ENCODE measurements around the gene DSCAML1. TPM values are rescaled to one million over a fixed set of nuclear protein-coding genes. Genes with fewer than 3 reads are reported as not detected.

Gene DSCAML1
- total and polyA plus RNA-seq, 2 donors = 0.32 to 0.47 TPM

- no peak overlapping the region for H3K27ac ChIP-seq (ENCODE audit: low read depth in 1 of 2, low read length in 1 of 2)
- H3K4me1 ChIP-seq (ENCODE audit: control insufficient read depth in 2 of 2, insufficient read depth in 2 of 2, low read length in 2 of 2) = no peaks in the 10 kb centered on the region
- H3K36me3 ChIP-seq (ENCODE audit: control insufficient read depth in 2 of 2, insufficient read depth in 2 of 2, low read length in 1 of 2) = no peaks in the 10 kb centered on the region
- no peak overlapping the region for H3K4me3 ChIP-seq (ENCODE audit: low read length in 2 of 2)
- H3K27me3 ChIP-seq (ENCODE audit: control insufficient read depth in 2 of 2, insufficient read depth in 1 of 2, low read length in 1 of 2) = peaks cover 0 to 2% of the 10 kb centered on the region in 2 donors
- H3K9me3 ChIP-seq (ENCODE audit: control insufficient read depth in 2 of 2, insufficient read depth in 1 of 2, low read length in 1 of 2) = no peaks in the 10 kb centered on the region
- no peak for DNase-seq (ENCODE audit: low read depth in 6 of 9, low spot score in 9 of 9)
- WGBS = 79% methylated on average over 3 of the region's 3 CpGs
These were observed 108.7 kb downstream of the DSCAML1 start for GRCh38 chr11:117688255-117688797.

GRCh38 chr11:117687776-117688175, 109.2 kb downstream of the DSCAML1 start:
- no peak for DNase-seq (ENCODE audit: low read depth in 6 of 9, low spot score in 9 of 9)
- H3K27me3 ChIP-seq (ENCODE audit: control insufficient read depth in 2 of 2, insufficient read depth in 1 of 2, low read length in 1 of 2) = peaks cover 0 to 2% of the 10 kb centered on the region in 2 donors
- no peak overlapping the region for H3K27ac ChIP-seq (ENCODE audit: low read depth in 1 of 2, low read length in 1 of 2)
- H3K4me3 ChIP-seq (ENCODE audit: low read length in 2 of 2) = no peak overlapping the region
- no peaks in the 10 kb centered on the region for H3K4me1 ChIP-seq (ENCODE audit: control insufficient read depth in 2 of 2, insufficient read depth in 2 of 2, low read length in 2 of 2)
- no peaks in the 10 kb centered on the region for H3K36me3 ChIP-seq (ENCODE audit: control insufficient read depth in 2 of 2, insufficient read depth in 2 of 2, low read length in 1 of 2)
- no peaks in the 10 kb centered on the region for H3K9me3 ChIP-seq (ENCODE audit: control insufficient read depth in 2 of 2, insufficient read depth in 1 of 2, low read length in 1 of 2)
- WGBS = 93% methylated on average over 6 of the region's 6 CpGs

- no peaks in the 10 kb centered on the region for H3K9me3 ChIP-seq (ENCODE audit: control insufficient read depth in 2 of 2, insufficient read depth in 1 of 2, low read length in 1 of 2)
- H3K36me3 ChIP-seq (ENCODE audit: control insufficient read depth in 2 of 2, insufficient read depth in 2 of 2, low read length in 1 of 2) = no peaks in the 10 kb centered on the region
- no peak for DNase-seq (ENCODE audit: low read depth in 6 of 9, low spot score in 9 of 9)
- no peaks in the 10 kb centered on the region for H3K4me1 ChIP-seq (ENCODE audit: control insufficient read depth in 2 of 2, insufficient read depth in 2 of 2, low read length in 2 of 2)
- no peak overlapping the region for H3K4me3 ChIP-seq (ENCODE audit: low read length in 2 of 2)
- H3K27ac ChIP-seq (ENCODE audit: low read depth in 1 of 2, low read length in 1 of 2) = no peak overlapping the region
- H3K27me3 ChIP-seq (ENCODE audit: control insufficient read depth in 2 of 2, insufficient read depth in 1 of 2, low read length in 1 of 2) = peaks cover 0 to 2% of the 10 kb centered on the region in 2 donors
- 87% methylated on average over 3 of the region's 3 CpGs for WGBS
These were observed 110.3 kb downstream of the DSCAML1 start for GRCh38 chr11:117686711-117687110.

GRCh38 chr11:117685566-117685965, 111.5 kb downstream of the DSCAML1 start:
- Histone ChIP-seq H3K9me3 (ENCODE audit: control insufficient read depth in 2 of 2, insufficient read depth in 1 of 2, low read length in 1 of 2) (no peaks in the 10 kb centered on the region), H3K4me3 (ENCODE audit: low read length in 2 of 2) (no peak overlapping the region), H3K27ac (ENCODE audit: low read depth in 1 of 2, low read length in 1 of 2) (no peak overlapping the region), H3K4me1 (ENCODE audit: control insufficient read depth in 2 of 2, insufficient read depth in 2 of 2, low read length in 2 of 2) (no peaks in the 10 kb centered on the region), H3K27me3 (ENCODE audit: control insufficient read depth in 2 of 2, insufficient read depth in 1 of 2, low read length in 1 of 2) (peaks cover 0 to 2% of the 10 kb centered on the region in 2 donors), H3K36me3 (ENCODE audit: control insufficient read depth in 2 of 2, insufficient read depth in 2 of 2, low read length in 1 of 2) (no peaks in the 10 kb centered on the region)
- WGBS = 96% methylated on average over 6 of the region's 6 CpGs
- DNase-seq (ENCODE audit: low read depth in 6 of 9, low spot score in 9 of 9) = no peak

- Histone ChIP-seq H3K4me1 (ENCODE audit: control insufficient read depth in 2 of 2, insufficient read depth in 2 of 2, low read length in 2 of 2) (no peaks in the 10 kb centered on the region), H3K9me3 (ENCODE audit: control insufficient read depth in 2 of 2, insufficient read depth in 1 of 2, low read length in 1 of 2) (no peaks in the 10 kb centered on the region), H3K27me3 (ENCODE audit: control insufficient read depth in 2 of 2, insufficient read depth in 1 of 2, low read length in 1 of 2) (peaks cover 0 to 5% of the 10 kb centered on the region in 2 donors), H3K4me3 (ENCODE audit: low read length in 2 of 2) (no peak overlapping the region), H3K27ac (ENCODE audit: low read depth in 1 of 2, low read length in 1 of 2) (no peak overlapping the region), H3K36me3 (ENCODE audit: control insufficient read depth in 2 of 2, insufficient read depth in 2 of 2, low read length in 1 of 2) (no peaks in the 10 kb centered on the region)
- WGBS = 96% methylated on average over 4 of the region's 4 CpGs
- no peak for DNase-seq (ENCODE audit: low read depth in 6 of 9, low spot score in 9 of 9)
These were observed 112.3 kb downstream of the DSCAML1 start for GRCh38 chr11:117684731-117685130.

- Histone ChIP-seq H3K36me3 (ENCODE audit: control insufficient read depth in 2 of 2, insufficient read depth in 2 of 2, low read length in 1 of 2) (no peaks in the 10 kb centered on the region), H3K4me1 (ENCODE audit: control insufficient read depth in 2 of 2, insufficient read depth in 2 of 2, low read length in 2 of 2) (no peaks in the 10 kb centered on the region), H3K27me3 (ENCODE audit: control insufficient read depth in 2 of 2, insufficient read depth in 1 of 2, low read length in 1 of 2) (peaks cover 0 to 5% of the 10 kb centered on the region in 2 donors), H3K9me3 (ENCODE audit: control insufficient read depth in 2 of 2, insufficient read depth in 1 of 2, low read length in 1 of 2) (no peaks in the 10 kb centered on the region), H3K4me3 (ENCODE audit: low read length in 2 of 2) (no peak overlapping the region), H3K27ac (ENCODE audit: low read depth in 1 of 2, low read length in 1 of 2) (no peak overlapping the region)
- DNase-seq (ENCODE audit: low read depth in 6 of 9, low spot score in 9 of 9) = no peak
- WGBS = 42% methylated on average over 3 of the region's 3 CpGs
These were observed 112.9 kb downstream of the DSCAML1 start for GRCh38 chr11:117684111-117684510.

GRCh38 chr11:117681438-117681837, 115.6 kb downstream of the DSCAML1 start:
- WGBS = 89% methylated on average over 1 of the region's 1 CpG
- H3K4me3 ChIP-seq (ENCODE audit: low read length in 2 of 2) = no peak overlapping the region
- H3K27me3 ChIP-seq (ENCODE audit: control insufficient read depth in 2 of 2, insufficient read depth in 1 of 2, low read length in 1 of 2) = peaks cover 0 to 5% of the 10 kb centered on the region in 2 donors
- H3K36me3 ChIP-seq (ENCODE audit: control insufficient read depth in 2 of 2, insufficient read depth in 2 of 2, low read length in 1 of 2) = no peaks in the 10 kb centered on the region
- no peak for DNase-seq (ENCODE audit: low read depth in 6 of 9, low spot score in 9 of 9)
- H3K9me3 ChIP-seq (ENCODE audit: control insufficient read depth in 2 of 2, insufficient read depth in 1 of 2, low read length in 1 of 2) = peaks cover 0 to 1% of the 10 kb centered on the region in 2 donors
- H3K4me1 ChIP-seq (ENCODE audit: control insufficient read depth in 2 of 2, insufficient read depth in 2 of 2, low read length in 2 of 2) = no peaks in the 10 kb centered on the region
- no peak overlapping the region for H3K27ac ChIP-seq (ENCODE audit: low read depth in 1 of 2, low read length in 1 of 2)

GRCh38 chr11:117679461-117679860, 117.6 kb downstream of the DSCAML1 start:
- Histone ChIP-seq H3K27me3 (ENCODE audit: control insufficient read depth in 2 of 2, insufficient read depth in 1 of 2, low read length in 1 of 2) (peaks cover 0 to 2% of the 10 kb centered on the region in 2 donors), H3K4me3 (ENCODE audit: low read length in 2 of 2) (no peak overlapping the region), H3K9me3 (ENCODE audit: control insufficient read depth in 2 of 2, insufficient read depth in 1 of 2, low read length in 1 of 2) (peaks cover 0 to 1% of the 10 kb centered on the region in 2 donors), H3K36me3 (ENCODE audit: control insufficient read depth in 2 of 2, insufficient read depth in 2 of 2, low read length in 1 of 2) (no peaks in the 10 kb centered on the region), H3K4me1 (ENCODE audit: control insufficient read depth in 2 of 2, insufficient read depth in 2 of 2, low read length in 2 of 2) (no peaks in the 10 kb centered on the region), H3K27ac (ENCODE audit: low read depth in 1 of 2, low read length in 1 of 2) (no peak overlapping the region)
- DNase-seq (ENCODE audit: low read depth in 6 of 9, low spot score in 9 of 9) = no peak
- 95% methylated on average over 3 of the region's 3 CpGs for WGBS

- H3K36me3 ChIP-seq (ENCODE audit: control insufficient read depth in 2 of 2, insufficient read depth in 2 of 2, low read length in 1 of 2) = no peaks in the 10 kb centered on the region
- H3K27me3 ChIP-seq (ENCODE audit: control insufficient read depth in 2 of 2, insufficient read depth in 1 of 2, low read length in 1 of 2) = peaks cover 0 to 2% of the 10 kb centered on the region in 2 donors
- no peak overlapping the region for H3K4me3 ChIP-seq (ENCODE audit: low read length in 2 of 2)
- no peak for DNase-seq (ENCODE audit: low read depth in 6 of 9, low spot score in 9 of 9)
- H3K27ac ChIP-seq (ENCODE audit: low read depth in 1 of 2, low read length in 1 of 2) = no peak overlapping the region
- H3K9me3 ChIP-seq (ENCODE audit: control insufficient read depth in 2 of 2, insufficient read depth in 1 of 2, low read length in 1 of 2) = peaks cover 0 to 1% of the 10 kb centered on the region in 2 donors
- H3K4me1 ChIP-seq (ENCODE audit: control insufficient read depth in 2 of 2, insufficient read depth in 2 of 2, low read length in 2 of 2) = no peaks in the 10 kb centered on the region
- WGBS = 97% methylated on average over 18 of the region's 18 CpGs
These were observed 118.2 kb downstream of the DSCAML1 start for GRCh38 chr11:117678658-117679406.

All from thymus (tissue), 11 donors.